Choroid plexus epithelial cell (primary cell): ENCODE results near the gene HOXA3.
A peak's percentile ranks its signal among the peaks of the same experiment; 100 is the strongest.

Source experiments
- DNase-seq: peaks from one replicate; pipeline ENCODE4 v3.0.0-alpha.2; 2010; ENCODE audit warnings: low read depth
- H3K4me3 ChIP-seq: 2 replicates; pipeline ENCODE4 v1.5.1; 2011; ENCODE audit warnings: low read depth, mild to moderate bottlenecking, control low read depth, low read length, moderate library complexity
- TF ChIP-seq, protein P1 (sequence below): conservative IDR thresholded peaks from 2 replicates; pipeline ENCODE4 v1.5.1; 2011; ENCODE audit warnings: low read depth, mild to moderate bottlenecking, control low read depth, inconsistent platforms, low read length, moderate library complexity

The HOXA3 gene

DNA sequence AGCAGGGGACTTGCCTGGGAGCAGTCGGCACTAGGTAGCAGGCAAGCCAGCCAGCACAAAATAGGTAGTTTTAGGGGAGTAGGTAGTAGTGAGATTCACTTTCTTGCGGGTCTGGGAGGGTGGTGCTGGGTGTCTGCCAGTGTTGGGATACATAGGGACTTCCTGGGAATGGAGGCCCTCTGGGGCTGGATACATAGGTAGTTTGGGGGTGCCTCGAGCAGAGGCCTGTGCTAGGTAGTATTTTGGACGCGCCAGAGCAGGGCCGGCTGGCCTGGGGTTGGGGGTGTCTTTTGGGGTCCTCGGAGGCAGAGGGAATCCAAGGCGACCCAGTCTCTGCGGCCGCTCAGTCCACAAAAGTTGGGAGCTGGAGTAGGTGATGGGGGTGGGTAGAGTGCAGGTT is 2.0 kb upstream of the HOXA3 start:
- H3K4me3 ChIP-seq: no peak overlapping the region
- TF ChIP-seq, protein P1, sequence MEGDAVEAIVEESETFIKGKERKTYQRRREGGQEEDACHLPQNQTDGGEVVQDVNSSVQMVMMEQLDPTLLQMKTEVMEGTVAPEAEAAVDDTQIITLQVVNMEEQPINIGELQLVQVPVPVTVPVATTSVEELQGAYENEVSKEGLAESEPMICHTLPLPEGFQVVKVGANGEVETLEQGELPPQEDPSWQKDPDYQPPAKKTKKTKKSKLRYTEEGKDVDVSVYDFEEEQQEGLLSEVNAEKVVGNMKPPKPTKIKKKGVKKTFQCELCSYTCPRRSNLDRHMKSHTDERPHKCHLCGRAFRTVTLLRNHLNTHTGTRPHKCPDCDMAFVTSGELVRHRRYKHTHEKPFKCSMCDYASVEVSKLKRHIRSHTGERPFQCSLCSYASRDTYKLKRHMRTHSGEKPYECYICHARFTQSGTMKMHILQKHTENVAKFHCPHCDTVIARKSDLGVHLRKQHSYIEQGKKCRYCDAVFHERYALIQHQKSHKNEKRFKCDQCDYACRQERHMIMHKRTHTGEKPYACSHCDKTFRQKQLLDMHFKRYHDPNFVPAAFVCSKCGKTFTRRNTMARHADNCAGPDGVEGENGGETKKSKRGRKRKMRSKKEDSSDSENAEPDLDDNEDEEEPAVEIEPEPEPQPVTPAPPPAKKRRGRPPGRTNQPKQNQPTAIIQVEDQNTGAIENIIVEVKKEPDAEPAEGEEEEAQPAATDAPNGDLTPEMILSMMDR: no peak
- no peak for DNase-seq

DNA sequence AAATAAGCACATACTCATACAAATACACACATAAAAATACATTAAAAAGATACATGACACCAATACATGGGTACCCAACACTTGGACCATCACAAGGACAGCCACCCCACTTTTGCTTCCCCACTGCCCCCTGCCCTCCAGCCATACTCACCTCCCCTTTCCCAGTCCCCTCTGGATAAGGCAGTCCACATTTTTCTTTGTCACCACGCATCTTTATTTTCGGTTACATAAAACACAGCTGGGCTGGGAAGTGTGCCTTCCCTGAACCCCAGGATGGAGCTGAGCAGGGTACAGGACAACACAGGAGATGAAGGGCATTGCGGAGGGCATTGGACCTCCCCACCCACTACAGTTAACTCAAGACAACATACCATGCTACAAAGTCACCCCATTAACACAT is 1.1 kb upstream of the HOXA3 start:
- H3K4me3 ChIP-seq: no peak overlapping the region
- DNase-seq: no peak
- TF ChIP-seq, protein P1: no peak

DNA sequence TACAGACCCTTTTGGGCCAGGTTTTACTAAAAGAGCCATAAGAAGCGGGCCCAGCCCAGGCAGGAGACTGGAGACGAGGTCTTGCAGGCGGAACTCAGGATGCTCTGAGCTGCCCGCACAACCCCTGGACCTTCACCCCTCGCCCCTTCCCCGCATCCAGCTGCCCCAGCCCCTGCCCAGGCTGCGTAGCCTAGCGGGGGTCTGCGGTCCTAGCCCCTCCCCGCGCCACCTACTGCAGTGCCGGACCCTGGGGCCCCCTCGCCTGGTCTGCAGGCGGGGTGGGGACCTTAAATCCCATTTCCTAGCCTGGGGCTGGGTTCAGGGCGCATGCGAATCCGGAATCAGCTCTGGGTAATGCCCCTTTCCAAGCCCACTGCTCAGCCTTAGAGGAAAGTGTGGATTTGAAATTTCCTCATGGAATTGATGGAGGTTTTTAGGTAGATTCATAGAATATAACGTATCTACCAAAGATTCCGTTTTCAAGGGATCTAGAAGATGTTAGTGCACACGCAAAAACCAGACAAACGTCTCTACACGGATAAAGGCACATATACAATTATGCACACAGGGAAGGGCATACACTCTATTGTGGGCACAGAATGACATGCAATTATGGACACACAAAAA is 546 bp upstream of the HOXA3 start:
- H3K4me3 ChIP-seq: no peak overlapping the region
- TF ChIP-seq, protein P1: no peak
- no peak for DNase-seq

DNA sequence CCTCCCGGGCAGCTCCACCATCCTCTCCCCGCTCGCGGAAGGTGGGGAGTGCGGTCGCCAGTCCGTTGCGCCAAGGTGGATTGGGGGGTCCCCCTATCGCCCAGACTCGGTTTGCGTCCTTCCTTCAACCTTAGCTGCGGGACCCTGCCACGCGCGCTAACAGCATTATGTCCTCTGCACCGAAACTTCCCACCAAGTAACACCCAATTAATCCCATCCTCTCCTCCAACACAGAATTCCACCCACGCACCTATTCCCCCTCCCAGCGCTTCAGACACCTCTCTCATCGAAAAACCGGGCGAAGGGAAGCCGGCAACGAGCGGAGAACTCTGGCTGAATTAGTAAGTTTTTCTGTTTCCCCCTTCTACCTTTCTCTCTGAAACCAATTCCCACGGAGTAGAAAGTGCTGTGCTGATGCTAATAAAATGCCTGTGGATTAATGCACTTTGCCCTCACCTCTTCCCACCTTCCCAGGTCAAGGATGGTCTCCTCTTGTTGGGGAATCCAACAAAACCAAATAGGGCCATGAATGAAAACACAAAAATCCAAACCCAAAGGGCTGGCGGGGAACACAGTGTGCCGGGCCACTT is 947 bp downstream of the HOXA3 start:
- H3K4me3 ChIP-seq: no peak overlapping the region
- TF ChIP-seq, protein P1: no peak
- DNase-seq: no peak

DNA sequence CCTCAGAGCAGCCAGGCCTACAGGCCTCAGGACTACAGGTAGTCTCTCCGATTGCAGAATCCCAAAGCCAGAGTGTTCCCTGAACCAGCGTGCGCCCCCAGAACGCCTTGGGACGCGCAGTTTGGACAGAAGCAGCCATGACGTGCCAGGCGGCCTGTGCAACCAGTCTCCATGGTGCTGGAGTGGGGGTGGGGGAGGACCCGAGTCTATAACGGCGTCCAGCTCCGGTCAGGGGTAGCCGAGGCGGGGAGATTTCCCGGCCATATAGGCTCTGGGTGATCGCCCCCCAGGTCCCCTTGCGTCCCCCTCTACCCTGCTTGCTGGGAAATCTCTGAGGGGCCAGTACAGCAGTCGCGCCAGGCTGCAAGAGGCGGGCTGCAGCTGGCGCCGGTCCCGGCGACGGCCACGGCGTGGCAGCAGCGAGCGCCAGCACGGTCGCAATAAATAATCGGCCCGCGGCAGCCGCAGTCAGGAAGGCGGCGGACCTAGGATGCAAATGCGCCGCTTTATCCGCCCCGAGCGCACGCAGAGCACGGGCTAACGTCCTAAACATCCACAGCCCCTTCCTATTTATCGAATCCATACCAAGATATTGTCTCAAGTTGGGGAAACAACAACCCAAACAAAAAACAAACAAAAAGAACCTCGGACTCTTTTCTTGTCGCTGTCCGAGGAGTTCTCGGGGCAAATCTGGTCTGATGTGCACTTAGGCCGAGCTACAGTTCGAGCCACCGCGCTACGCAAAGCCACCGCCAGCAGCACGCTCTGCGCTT is 1.6 kb downstream of the HOXA3 start:
- TF ChIP-seq, protein P1: peak; percentile 57
- peak; percentile 57 for DNase-seq
- no peak overlapping the region for H3K4me3 ChIP-seq

DNA sequence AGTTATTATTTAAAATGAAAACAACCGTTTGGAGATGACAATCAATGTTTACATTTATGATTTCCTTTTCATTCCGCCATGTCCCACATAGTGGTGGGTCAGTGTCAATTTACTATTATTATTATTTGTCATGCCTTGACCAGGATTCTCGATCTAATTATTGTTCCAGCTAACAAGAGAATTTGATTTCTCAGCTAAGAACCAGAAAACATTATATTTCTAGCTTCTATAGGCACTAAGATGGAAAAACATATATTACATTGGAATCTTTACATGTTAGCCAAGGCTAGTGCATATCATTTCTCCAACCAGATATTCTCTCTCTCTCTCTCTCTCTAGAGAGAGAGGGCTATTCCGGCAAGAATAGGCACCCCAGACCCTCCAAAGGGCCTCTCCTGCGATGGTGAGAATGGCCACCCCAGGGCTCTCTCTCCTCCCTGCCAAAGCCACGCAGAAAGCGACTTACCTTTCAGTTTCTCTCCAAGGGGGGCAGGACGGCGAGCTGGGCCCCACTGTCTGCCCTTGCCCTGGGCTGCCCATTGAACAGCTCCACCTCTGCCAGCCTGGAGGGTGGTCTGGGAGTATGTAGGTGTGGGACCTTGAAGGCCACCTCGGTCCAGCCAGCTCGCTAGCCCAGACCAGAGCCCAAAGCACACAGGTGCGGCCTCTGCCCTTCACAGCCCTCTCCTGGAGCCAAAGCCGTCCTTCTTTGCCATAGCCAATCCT is 2.4 kb downstream of the HOXA3 start:
- DNase-seq: no peak
- TF ChIP-seq, protein P1: no peak
- H3K4me3 ChIP-seq: no peak overlapping the region
